Activated naive CD4-positive, alpha-beta T cell treated with anti-CD3 and anti-CD28 coated beads, Interleukin-2, amount 50 U/mL, for 72 hours (primary cell): Measurements from ENCODE around the gene NKAIN2. TPM values are rescaled to one million over a fixed set of nuclear protein-coding genes. Genes with fewer than 3 reads are reported as not detected.

Source experiments
- ATAC-seq, 2 donors: fragments of 150-1000 bp; cut with Tn5 transposase; 2 replicates each; pipeline ENCODE4 v1.10.0; 2021; ENCODE audit warnings: mild to moderate bottlenecking in 2 of 2, moderate library complexity in 2 of 2
- DNase-seq, 2 donors: peaks; one replicate each; pipeline ENCODE4 v3.0.0; 2021 to 2022; ENCODE audit warnings: low spot score in 2 of 2
- H3K27ac Mint-ChIP-seq, 2 donors: one replicate each; pipeline ENCODE4 v1.8.0; 2022; ENCODE audit warnings: mild to moderate bottlenecking in 2 of 2, mixed read lengths in 2 of 2
- H3K36me3 Mint-ChIP-seq, 2 donors: one replicate each; pipeline ENCODE4 v1.8.0; 2022; ENCODE audit warnings: mixed read lengths in 2 of 2
- H3K9me3 Mint-ChIP-seq, 2 donors: one replicate each; pipeline ENCODE4 v1.8.0; 2022; ENCODE audit warnings: mixed read lengths in 2 of 2
- total RNA-seq, 2 donors: library from RNA; stranded (reverse); gene quantifications; one replicate each; pipeline ENCODE4 v1.2.3, GENCODE V29; 2022

The NKAIN2 gene
- total RNA-seq, 2 donors from 2014 or later = not detected

DNA sequence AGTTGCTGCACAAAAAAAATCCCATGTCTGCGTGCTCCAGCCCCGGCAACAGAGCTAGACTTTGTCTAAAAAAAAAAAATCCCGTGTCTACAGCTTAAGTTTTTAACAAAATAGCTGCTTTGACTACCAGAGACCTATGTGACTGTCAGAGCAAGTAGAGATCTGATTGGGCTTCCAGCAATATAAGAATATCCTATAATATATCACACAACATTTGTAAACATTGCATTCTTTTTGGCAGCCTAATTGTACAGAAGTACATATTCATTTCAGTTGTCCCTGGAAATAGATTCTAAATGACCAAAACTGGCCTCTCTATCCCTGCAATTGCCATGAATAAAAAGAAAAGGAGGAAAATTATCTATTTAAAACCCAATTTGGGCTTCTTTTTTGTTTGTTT is 1019.1 kb downstream of the NKAIN2 start:
- DNase-seq = no peak
- Mint-ChIP-seq H3K36me3 (no peaks in the 10 kb centered on the region), H3K27ac (no peak overlapping the region), H3K9me3 (no peaks in the 10 kb centered on the region)
- ATAC-seq = no peak

GRCh38 chr6:124823240-124824111 is 1019.8 kb downstream of the NKAIN2 start:
- DNase-seq (no peak), ATAC-seq (no peak)
- Mint-ChIP-seq H3K36me3 (no peaks in the 10 kb centered on the region), H3K9me3 (no peaks in the 10 kb centered on the region), H3K27ac (no peak overlapping the region)

- H3K27ac Mint-ChIP-seq = no peak overlapping the region
- DNase-seq (no peak), ATAC-seq (no peak)
- H3K36me3 Mint-ChIP-seq = no peaks in the 10 kb centered on the region
- no peaks in the 10 kb centered on the region for H3K9me3 Mint-ChIP-seq
Observed at GRCh38 chr6:124825564-124825963, 1021.9 kb downstream of the NKAIN2 start.

GRCh38 chr6:124829822-124830221 is 1026.2 kb downstream of the NKAIN2 start:
- DNase-seq = no peak
- Mint-ChIP-seq H3K27ac (no peak overlapping the region), H3K36me3 (no peaks in the 10 kb centered on the region), H3K9me3 (no peaks in the 10 kb centered on the region)
- ATAC-seq = no peak

- ATAC-seq (no peak), DNase-seq (no peak)
- Mint-ChIP-seq H3K27ac (no peak overlapping the region), H3K36me3 (no peaks in the 10 kb centered on the region), H3K9me3 (no peaks in the 10 kb centered on the region)
Observed at GRCh38 chr6:124830506-124830905, 1026.8 kb downstream of the NKAIN2 start.

DNA sequence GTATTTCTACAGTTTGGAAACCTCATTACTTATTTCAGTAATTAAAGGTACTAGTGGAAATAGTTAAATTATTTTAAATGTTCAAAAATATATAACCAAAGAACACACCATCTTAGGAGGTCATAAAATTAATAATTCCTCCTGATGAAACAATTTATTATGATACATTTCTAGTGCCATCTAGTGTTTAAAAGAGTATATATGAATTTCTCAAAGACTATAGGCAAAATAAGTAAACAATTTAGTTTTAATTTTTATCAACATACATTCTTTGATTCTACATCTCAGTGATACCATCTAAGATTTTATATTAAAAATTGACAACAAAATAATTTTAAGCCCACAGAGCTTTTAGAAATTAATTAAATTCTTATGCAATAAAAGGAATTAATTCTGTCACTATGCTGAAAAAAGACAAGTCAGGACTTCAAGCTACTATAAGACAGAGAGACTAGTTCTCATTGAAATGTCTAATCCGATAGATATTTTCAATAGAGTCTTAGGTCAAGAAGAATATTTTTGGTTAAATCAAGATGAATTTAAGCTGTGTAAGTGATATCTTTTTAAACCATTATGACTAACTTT is 1050.8 kb downstream of the NKAIN2 start:
- H3K9me3 Mint-ChIP-seq = no peaks in the 10 kb centered on the region
- no peak for ATAC-seq
- H3K36me3 Mint-ChIP-seq = no peaks in the 10 kb centered on the region
- no peak for DNase-seq
- no peak overlapping the region for H3K27ac Mint-ChIP-seq

GRCh38 chr6:124857746-124858145 is 1054.1 kb downstream of the NKAIN2 start:
- Mint-ChIP-seq H3K36me3 (no peaks in the 10 kb centered on the region), H3K9me3 (peaks cover 0 to under 1% of the 10 kb centered on the region in 2 donors), H3K27ac (no peak overlapping the region)
- ATAC-seq (no peak), DNase-seq (no peak)

GRCh38 chr6:124858564-124858963 is 1054.9 kb downstream of the NKAIN2 start:
- DNase-seq (no peak), ATAC-seq (no peak)
- Mint-ChIP-seq H3K27ac (no peak overlapping the region), H3K36me3 (no peaks in the 10 kb centered on the region), H3K9me3 (peaks cover 0 to 6% of the 10 kb centered on the region in 2 donors)

DNA sequence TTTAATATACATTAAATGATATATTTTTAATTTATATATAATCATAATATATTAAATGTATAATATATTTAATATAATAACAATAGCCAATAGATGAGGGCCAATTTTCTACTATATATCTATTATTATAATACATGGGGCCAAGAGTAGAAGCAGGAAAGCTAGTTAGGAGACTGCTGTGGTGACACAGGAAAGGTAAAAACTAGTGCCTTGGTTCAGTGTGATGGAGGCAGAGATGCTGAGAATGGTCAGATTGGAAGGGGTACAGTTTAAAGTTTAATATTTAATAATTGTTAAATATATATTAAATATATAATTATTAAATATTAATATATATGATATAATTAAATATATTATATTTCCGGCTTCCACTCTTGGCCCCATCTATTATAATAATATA is 1055.7 kb downstream of the NKAIN2 start:
- Mint-ChIP-seq H3K9me3 (peaks cover 0 to 6% of the 10 kb centered on the region in 2 donors), H3K27ac (no peak overlapping the region), H3K36me3 (no peaks in the 10 kb centered on the region)
- DNase-seq (no peak), ATAC-seq (no peak)

- DNase-seq (no peak), ATAC-seq (no peak)
- Mint-ChIP-seq H3K9me3 (peaks cover 0 to 6% of the 10 kb centered on the region in 2 donors), H3K36me3 (no peaks in the 10 kb centered on the region), H3K27ac (no peak overlapping the region)
Observed at GRCh38 chr6:124866040-124866439, 1062.4 kb downstream of the NKAIN2 start.

DNA sequence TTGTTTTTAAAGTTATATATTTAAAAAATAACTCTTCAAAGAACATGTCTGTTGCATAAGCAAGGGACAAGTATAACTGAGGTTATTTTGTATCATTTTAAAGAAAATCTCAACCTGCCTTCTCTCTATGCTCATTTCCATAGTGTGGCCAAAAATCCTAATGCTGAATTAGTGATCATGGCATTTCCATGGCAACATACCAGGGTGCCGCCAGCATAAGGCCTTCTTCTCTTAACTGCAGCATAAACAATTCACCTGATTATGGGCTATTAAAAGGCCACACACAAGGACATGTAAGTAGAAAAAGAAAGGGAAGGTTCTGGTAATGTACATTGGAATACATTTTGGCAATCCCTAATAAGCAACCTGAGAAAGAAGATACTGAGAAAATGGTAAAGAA is 1063.5 kb downstream of the NKAIN2 start:
- no peaks in the 10 kb centered on the region for H3K36me3 Mint-ChIP-seq

GRCh38 chr6:124868481-124868880 is 1064.8 kb downstream of the NKAIN2 start:
- H3K27ac Mint-ChIP-seq = no peak overlapping the region
- no peaks in the 10 kb centered on the region for H3K36me3 Mint-ChIP-seq
- DNase-seq (no peak), ATAC-seq (no peak)
- H3K9me3 Mint-ChIP-seq = no peaks in the 10 kb centered on the region

More for the DNA sequence above, 1063.5 kb downstream of the NKAIN2 start:
- DNase-seq = no peak
- Mint-ChIP-seq H3K9me3 (peaks cover 0 to 6% of the 10 kb centered on the region in 2 donors), H3K27ac (no peak overlapping the region)
- ATAC-seq = no peak

- Mint-ChIP-seq H3K27ac (no peak overlapping the region), H3K36me3 (no peaks in the 10 kb centered on the region), H3K9me3 (no peaks in the 10 kb centered on the region)
- ATAC-seq = no peak
- no peak for DNase-seq
Observed at GRCh38 chr6:124869416-124869815, 1065.8 kb downstream of the NKAIN2 start.

- no peaks in the 10 kb centered on the region for H3K9me3 Mint-ChIP-seq
- no peak overlapping the region for H3K27ac Mint-ChIP-seq
- ATAC-seq = no peak
- no peak for DNase-seq
- H3K36me3 Mint-ChIP-seq = no peaks in the 10 kb centered on the region
Observed at GRCh38 chr6:124870611-124871459, 1067.2 kb downstream of the NKAIN2 start.

DNA sequence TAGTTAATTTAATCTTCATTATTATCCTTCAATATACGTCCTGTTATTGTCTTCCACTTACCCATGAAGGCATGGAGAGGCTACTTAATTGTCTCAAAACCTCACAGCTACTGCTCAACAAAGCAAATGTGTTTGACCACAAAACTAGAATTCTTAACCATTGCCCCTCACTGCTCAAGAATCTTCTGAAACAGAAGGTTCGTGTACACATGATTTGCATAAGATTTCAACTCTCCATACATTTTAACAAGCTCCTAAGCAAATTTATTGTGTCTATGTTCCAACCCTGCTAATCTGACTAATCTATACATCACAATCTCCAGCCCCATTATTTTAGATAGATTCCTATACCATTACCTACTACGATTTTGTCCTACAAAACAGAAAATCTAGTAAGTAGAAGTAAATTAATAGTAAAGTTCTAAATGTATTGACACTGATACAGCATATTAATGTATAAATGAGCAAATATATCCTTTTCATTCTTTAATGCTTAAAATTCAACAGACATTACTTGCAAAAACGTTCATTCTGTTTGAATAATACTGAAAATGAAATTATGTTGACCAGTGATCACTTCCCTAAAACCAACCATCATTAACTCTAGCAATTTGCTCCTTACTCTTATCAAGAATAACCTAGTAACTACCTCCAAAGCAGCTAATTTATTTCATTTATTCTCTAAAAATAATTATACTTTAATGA is 1068.8 kb downstream of the NKAIN2 start:
- ATAC-seq (no peak), DNase-seq (no peak)
- Mint-ChIP-seq H3K27ac (no peak overlapping the region), H3K9me3 (no peaks in the 10 kb centered on the region), H3K36me3 (peaks cover 0 to 3% of the 10 kb centered on the region in 2 donors)

- no peak for ATAC-seq
- peaks cover 0 to 4% of the 10 kb centered on the region in 2 donors for H3K36me3 Mint-ChIP-seq
Observed at GRCh38 chr6:124873066-124873410, 1069.4 kb downstream of the NKAIN2 start.

More at GRCh38 chr6:124873066-124873410, 1069.4 kb downstream of the NKAIN2 start:
- Mint-ChIP-seq H3K9me3 (no peaks in the 10 kb centered on the region), H3K27ac (no peak overlapping the region)
- no peak for DNase-seq
